Endothelial cell of umbilical vein (primary cell): ENCODE results near the gene FGFR3.

Experiments used
- TF ChIP-seq, protein P1 (sequence below): IDR thresholded peaks from 2 replicates; pipeline ENCODE4 v1.6.1; 2011; ENCODE audit not compliant: insufficient read depth, insufficient read length
- TF ChIP-seq, protein P2 (sequence below), 2 donors: IDR thresholded peaks; 1 replicate in 1 of 2; 2 replicates in 1 of 2; pipeline ENCODE4 v1.5.1; 2011; ENCODE audit warnings: low read length in 2 of 2, mild to moderate bottlenecking in 2 of 2, moderate library complexity in 2 of 2, control low read depth in 1 of 2, inconsistent platforms in 1 of 2, low read depth in 1 of 2; ENCODE audit not compliant: insufficient read depth in 1 of 2; ENCODE audit errors: extremely low read depth in 1 of 2

DNA sequence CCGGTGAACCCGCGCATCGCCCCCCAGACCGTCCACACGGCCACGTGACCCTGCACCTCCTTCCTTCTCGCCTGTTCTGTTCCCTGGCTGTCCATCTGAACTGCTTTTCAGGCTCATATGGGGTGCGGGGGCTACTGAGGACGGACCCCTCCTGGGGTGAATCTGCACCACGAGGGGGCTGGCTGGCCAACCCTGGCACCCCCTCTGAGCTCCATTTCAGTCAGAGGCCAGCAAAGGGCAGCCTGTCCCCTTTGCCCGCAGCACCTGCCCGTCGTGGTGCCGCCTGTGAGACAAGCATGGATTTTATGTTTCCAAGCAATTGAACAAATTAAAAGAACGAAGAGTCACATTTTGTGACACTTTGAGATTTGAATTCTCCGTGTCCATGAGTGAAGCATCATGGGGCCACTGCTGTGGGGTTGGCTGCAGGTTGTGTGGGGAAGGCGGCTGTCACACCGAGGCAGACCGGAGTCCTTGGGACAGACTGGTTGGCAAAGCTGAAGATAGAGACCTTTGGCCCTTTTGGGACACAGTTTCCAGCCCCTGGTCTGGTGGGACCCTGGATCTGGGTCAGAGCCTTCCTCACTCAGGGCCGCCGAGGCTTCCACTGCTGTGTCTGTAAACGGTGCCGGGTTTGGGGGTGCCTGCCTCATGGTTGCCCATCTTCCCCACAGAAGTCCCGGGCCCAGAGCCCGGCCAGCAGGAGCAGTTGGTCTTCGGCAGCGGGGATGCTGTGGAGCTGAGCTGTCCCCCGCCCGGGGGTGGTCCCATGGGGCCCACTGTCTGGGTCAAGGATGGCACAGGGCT lies 5.7 kb downstream of the FGFR3 start:
- TF ChIP-seq, protein P1, sequence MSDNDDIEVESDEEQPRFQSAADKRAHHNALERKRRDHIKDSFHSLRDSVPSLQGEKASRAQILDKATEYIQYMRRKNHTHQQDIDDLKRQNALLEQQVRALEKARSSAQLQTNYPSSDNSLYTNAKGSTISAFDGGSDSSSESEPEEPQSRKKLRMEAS: no peak
- TF ChIP-seq, protein P2, sequence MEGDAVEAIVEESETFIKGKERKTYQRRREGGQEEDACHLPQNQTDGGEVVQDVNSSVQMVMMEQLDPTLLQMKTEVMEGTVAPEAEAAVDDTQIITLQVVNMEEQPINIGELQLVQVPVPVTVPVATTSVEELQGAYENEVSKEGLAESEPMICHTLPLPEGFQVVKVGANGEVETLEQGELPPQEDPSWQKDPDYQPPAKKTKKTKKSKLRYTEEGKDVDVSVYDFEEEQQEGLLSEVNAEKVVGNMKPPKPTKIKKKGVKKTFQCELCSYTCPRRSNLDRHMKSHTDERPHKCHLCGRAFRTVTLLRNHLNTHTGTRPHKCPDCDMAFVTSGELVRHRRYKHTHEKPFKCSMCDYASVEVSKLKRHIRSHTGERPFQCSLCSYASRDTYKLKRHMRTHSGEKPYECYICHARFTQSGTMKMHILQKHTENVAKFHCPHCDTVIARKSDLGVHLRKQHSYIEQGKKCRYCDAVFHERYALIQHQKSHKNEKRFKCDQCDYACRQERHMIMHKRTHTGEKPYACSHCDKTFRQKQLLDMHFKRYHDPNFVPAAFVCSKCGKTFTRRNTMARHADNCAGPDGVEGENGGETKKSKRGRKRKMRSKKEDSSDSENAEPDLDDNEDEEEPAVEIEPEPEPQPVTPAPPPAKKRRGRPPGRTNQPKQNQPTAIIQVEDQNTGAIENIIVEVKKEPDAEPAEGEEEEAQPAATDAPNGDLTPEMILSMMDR (IDR thresholded peaks at IDR 0.05; ENCODE audit: extremely low read depth in 1 of 2, insufficient read depth in 1 of 2, low read depth in 1 of 2, low read length in 2 of 2): no peak
